ENCODE results near the gene SRRM2. TPM values are rescaled to one million over a fixed set of nuclear protein-coding genes. Genes with fewer than 3 reads are reported as not detected.

The SRRM2 gene
- 30.5 and 41.5 TPM in 2 replicates for total RNA-seq

DNA sequence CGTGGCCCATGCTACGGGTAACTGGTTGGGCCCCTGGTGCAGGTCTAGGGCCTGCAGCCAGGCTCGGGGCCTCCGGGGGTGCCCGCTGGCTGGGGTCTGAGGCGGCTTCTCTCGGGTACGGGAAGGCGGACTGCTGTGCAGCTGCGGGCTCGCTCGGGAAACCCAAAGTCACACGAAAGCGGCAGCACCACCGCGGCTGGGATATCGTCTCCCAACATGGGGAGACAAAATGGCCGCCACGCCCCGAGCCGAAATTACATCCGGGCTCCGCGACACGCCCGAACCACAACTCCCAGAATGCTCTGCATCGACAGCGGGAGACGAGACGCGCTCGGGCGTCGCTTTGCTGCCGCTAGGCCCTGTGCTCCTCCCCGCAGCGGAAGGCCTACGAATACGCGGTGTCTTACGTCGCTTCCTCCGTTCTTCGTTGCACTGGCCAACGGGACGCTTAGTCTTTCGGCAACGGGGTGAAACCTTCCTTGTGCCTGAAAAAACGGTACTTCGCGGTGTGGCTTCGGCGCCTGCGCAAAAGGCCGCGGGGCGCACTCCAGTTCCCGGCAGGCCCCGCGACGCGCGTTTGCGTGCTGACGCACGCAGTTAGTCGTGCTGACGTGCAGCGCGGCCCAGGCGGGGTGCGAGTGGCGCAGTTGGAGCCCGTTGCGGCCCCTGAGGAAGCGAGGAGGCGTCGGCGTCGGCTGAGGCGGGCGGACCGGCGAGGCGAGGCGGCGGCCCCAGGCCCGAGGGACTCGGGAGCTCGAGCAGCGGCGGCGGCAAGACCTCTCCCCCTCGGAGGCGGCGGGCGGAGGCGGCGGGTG, at the start of gene SRRM2:
SRRM2 (plus strand) TSS at position 604 of the 815 bp plus-strand sequence. CDS start 3,727 bp downstream, outside the sequence.
- peaks cover 6% of the 10 kb centered on the region for H3K36me3 ChIP-seq (ENCODE audit: control insufficient read depth, insufficient read depth, low read length)
- peak within 1 kb of the TSS; percentile 87 for H3K4me3 ChIP-seq (ENCODE audit: low read depth, low read length)
- TF ChIP-seq, protein P1, sequence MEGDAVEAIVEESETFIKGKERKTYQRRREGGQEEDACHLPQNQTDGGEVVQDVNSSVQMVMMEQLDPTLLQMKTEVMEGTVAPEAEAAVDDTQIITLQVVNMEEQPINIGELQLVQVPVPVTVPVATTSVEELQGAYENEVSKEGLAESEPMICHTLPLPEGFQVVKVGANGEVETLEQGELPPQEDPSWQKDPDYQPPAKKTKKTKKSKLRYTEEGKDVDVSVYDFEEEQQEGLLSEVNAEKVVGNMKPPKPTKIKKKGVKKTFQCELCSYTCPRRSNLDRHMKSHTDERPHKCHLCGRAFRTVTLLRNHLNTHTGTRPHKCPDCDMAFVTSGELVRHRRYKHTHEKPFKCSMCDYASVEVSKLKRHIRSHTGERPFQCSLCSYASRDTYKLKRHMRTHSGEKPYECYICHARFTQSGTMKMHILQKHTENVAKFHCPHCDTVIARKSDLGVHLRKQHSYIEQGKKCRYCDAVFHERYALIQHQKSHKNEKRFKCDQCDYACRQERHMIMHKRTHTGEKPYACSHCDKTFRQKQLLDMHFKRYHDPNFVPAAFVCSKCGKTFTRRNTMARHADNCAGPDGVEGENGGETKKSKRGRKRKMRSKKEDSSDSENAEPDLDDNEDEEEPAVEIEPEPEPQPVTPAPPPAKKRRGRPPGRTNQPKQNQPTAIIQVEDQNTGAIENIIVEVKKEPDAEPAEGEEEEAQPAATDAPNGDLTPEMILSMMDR (IDR thresholded peaks at IDR 0.05; ENCODE audit: insufficient read depth, low read length, severe bottlenecking): no peak
- DNase-seq (ENCODE audit: low read depth) (peak; percentile 86), FAIRE-seq (no peak)
- H3K27me3 ChIP-seq (ENCODE audit: control insufficient read depth, insufficient read depth, low read length): no peaks in the 10 kb centered on the region

DNA sequence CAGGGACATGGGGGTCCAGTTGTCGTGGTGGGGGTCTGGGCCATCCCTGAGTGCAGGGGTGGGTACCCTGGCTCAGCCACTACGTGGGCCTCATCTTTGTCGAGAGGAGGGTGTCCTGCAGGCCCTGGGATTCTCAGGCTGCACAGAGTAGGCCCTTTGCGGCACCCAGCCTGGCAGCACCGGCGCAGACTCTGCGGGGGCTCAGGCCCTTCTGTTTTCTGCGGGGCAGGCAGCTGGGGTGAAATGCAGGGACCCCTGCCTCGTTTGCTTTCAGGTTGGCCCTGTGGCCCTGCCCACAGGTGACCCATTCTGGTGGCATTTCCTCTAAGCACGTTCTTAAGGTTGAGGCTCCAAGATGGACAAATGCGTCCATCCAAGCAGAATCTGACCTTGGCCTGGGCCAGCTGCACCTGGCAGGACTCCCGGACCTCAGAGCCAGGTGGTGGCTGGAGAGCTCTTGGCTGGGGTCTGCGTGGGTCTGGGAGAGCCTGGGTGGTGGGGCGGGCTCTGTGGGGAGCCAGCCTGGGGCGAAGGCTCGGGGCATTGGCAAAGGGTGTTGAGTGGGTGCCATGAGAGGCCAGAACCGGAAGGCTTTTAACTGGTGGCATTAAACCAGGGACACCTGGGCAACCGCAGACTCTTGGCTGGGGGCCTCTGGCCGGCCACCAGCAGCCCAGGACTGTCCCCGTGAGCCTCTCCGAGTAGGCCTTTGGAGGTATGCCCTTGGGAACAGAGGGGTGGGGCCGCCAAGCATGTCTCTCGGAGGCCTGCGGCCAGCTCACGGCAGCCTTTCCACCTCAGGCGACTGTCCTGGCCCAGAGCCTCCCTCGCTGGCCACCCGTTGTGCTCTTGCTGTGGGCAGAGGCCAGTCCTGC, 49.3 kb upstream of the SRRM2 start:
- peaks cover 54% of the 10 kb centered on the region for H3K36me3 ChIP-seq (ENCODE audit: control insufficient read depth, insufficient read depth, low read length)
- H3K27me3 ChIP-seq (ENCODE audit: control insufficient read depth, insufficient read depth, low read length): no peaks in the 10 kb centered on the region
- TF ChIP-seq, protein P1 (IDR thresholded peaks at IDR 0.05; ENCODE audit: insufficient read depth, low read length, severe bottlenecking): no peak
- H3K4me3 ChIP-seq (ENCODE audit: low read depth, low read length): no peak overlapping the region
- no peak for FAIRE-seq
- DNase-seq (ENCODE audit: low read depth): no peak

DNA sequence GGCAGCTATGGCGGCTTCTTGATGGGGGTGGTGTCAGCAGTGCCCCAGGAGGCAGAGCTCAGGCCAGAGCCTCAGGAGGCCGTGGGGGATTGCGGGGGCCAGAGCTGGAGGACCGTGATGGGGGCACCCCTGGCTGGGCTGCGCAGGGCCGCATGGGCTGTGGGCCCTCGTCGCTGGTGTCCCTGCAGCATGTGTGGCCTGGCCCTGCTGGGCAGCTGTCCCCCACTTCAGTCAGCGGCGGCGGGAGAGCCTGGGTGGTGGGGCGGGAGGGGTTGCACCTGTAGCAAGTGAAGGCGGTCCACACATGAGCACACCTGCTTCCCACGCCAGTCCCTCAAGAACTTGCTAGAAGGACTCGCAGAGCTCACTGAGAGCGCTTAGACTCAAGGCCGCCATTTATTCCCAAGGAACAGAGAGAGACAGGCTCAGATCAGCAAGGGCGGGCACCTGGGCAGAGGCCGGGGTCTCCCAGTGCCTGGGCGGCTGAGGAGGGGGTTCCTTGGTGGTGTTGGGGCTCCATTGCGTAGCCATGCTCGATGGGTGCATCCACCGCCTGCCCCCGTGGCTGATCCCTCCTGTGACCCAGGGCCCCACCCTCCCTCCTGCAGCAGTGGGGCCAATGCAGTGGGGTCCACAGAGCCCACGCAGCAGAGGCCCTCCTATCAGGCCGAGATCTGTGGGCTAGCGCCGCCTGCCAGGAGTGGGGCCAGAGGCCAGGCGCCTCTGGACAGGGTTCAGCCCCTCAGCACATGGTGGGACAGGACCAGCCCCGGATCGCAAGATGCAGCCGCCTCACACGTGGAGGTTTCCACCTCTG, 48.1 kb upstream of the SRRM2 start:
- Histone ChIP-seq H3K4me3 (ENCODE audit: low read depth, low read length) (no peak overlapping the region), H3K27me3 (ENCODE audit: control insufficient read depth, insufficient read depth, low read length) (no peaks in the 10 kb centered on the region), H3K36me3 (ENCODE audit: control insufficient read depth, insufficient read depth, low read length) (peaks cover 52% of the 10 kb centered on the region)
- no peak for FAIRE-seq
- DNase-seq (ENCODE audit: low read depth): no peak
- TF ChIP-seq, protein P1 (IDR thresholded peaks at IDR 0.05; ENCODE audit: insufficient read depth, low read length, severe bottlenecking): no peak

DNA sequence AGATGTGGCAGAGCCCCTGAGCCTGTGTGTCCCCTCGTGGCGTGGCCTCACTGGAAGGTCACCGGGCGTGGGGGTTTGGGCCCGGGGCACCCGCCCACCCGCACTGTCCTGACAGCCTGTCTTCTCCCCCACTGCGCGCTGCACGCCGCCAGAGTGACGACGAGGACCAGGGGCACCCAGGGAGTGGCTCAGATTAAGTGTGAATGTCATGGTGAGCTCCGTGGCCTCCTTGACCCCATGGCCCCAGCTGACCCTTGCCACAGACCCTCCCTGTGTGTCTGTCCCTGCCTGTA, 47.5 kb upstream of the SRRM2 start:
- Histone ChIP-seq H3K27me3 (ENCODE audit: control insufficient read depth, insufficient read depth, low read length) (no peaks in the 10 kb centered on the region), H3K36me3 (ENCODE audit: control insufficient read depth, insufficient read depth, low read length) (peaks cover 47% of the 10 kb centered on the region), H3K4me3 (ENCODE audit: low read depth, low read length) (no peak overlapping the region)
- TF ChIP-seq, protein P1 (IDR thresholded peaks at IDR 0.05; ENCODE audit: insufficient read depth, low read length, severe bottlenecking): no peak
- DNase-seq (ENCODE audit: low read depth) (no peak), FAIRE-seq (no peak)

DNA sequence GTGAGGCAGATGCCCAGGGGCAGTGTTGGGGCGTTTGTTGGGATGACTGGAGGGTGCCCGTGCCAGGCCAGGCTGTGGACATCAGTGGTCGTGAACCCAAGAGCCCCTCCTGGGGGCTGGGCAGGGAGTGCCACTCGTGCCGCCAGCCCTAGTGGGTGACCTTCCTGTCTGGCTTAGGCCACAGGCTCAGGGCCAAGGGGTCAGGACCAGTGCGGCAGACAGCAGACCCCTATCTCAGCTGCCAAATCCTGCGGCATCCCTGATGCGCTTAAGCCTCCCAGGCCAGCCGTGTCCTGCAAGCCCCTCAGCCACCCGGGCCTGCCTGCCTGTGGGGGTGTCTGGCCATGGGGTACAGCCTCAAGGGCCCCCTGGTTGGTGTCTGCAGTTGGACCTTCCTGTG, 47.1 kb upstream of the SRRM2 start:
- Histone ChIP-seq H3K27me3 (ENCODE audit: control insufficient read depth, insufficient read depth, low read length) (no peaks in the 10 kb centered on the region), H3K36me3 (ENCODE audit: control insufficient read depth, insufficient read depth, low read length) (peaks cover 45% of the 10 kb centered on the region), H3K4me3 (ENCODE audit: low read depth, low read length) (no peak overlapping the region)
- FAIRE-seq (no peak), DNase-seq (ENCODE audit: low read depth) (no peak)
- TF ChIP-seq, protein P1 (IDR thresholded peaks at IDR 0.05; ENCODE audit: insufficient read depth, low read length, severe bottlenecking): no peak
